Spleen (tissue), 7 donors: ENCODE measurements around the gene GPR3.

ENCODE experiments used
- CTCF ChIP-seq, 11 experiments: fragments of 200-600 bp in 7 of 11; fragments of 450-650 bp in 4 of 11; sonication (generic) in 4 of 11; IDR thresholded peaks in 8 of 11; conservative IDR thresholded peaks in 3 of 11; 1 replicate in 7 of 11; 2 replicates in 4 of 11; pipeline versions ENCODE4 v1.4.0 to v1.8.0; 2016 to 2021; ENCODE audit warnings: antibody characterized with exemption in 11 of 11, inconsistent platforms in 4 of 11, mild to moderate bottlenecking in 1 of 11
- POLR2AphosphoS5 ChIP-seq, 3 donors: sonication (generic); formaldehyde crosslinking; IDR thresholded peaks; one replicate each; pipeline ENCODE4 v1.5.1; 2017; ENCODE audit warnings: antibody characterized with exemption in 3 of 3
- donor health status: DM: no; HTN: no; CAD: no; lungs with moderate emphysema.
- donor health status: DM: no; HTN: no; CAD: no.
- donor health status: DM: no; HTN: no; CAD: no.

- TF ChIP-seq CTCF (IDR thresholded peaks at IDR 0.05 in 8 of 11, conservative IDR thresholded peaks at IDR 0.05 in 3 of 11) (no peak), POLR2AphosphoS5 (IDR thresholded peaks at IDR 0.05) (no peak)
Measured at GRCh38 chr1:27381969-27382762, 10.3 kb upstream of the GPR3 start.
